Thoracic aorta (tissue), 2 donors: Measurements from ENCODE around the gene VASN. TPM values are rescaled to one million over a fixed set of nuclear protein-coding genes. Genes with fewer than 3 reads are reported as not detected.

ENCODE experiments used
- ATAC-seq: fragments of 150-250 bp; one replicate; pipeline ENCODE4 v1.8.0; 2017; ENCODE audit warnings: low read depth; ENCODE audit not compliant: insufficient number of reproducible peaks, low FRiP score
- DNase-seq: peaks from one replicate; pipeline ENCODE4 v3.0.0-alpha.2; 2020; ENCODE audit warnings: low spot score
- H3K27ac ChIP-seq, 2 donors: fragments of 200-600 bp; sonication (generic); 1 replicate in 1 of 2; 2 replicates in 1 of 2; pipeline ENCODE4 v1.5.1; 2016; ENCODE audit warnings: mild to moderate bottlenecking in 2 of 2, moderate library complexity in 2 of 2
- H3K27me3 ChIP-seq: fragments of 200-600 bp; sonication (generic); replicated peaks from 2 replicates; pipeline ENCODE4 v1.6.0; 2016; ENCODE audit warnings: mild to moderate bottlenecking; ENCODE audit not compliant: insufficient read depth
- H3K36me3 ChIP-seq: fragments of 200-600 bp; sonication (generic); one replicate; pipeline ENCODE4 v1.5.1; 2016
- H3K4me1 ChIP-seq, 2 donors: fragments of 200-600 bp; sonication (generic); 1 replicate in 1 of 2; 2 replicates in 1 of 2; pipeline versions ENCODE4 v1.5.1 to v1.6.0; 2016; ENCODE audit warnings: low read depth in 2 of 2, mild to moderate bottlenecking in 1 of 2; ENCODE audit not compliant: control insufficient read depth in 1 of 2
- H3K4me3 ChIP-seq: fragments of 200-600 bp; sonication (generic); 2 replicates; pipeline ENCODE4 v1.5.1; 2016; ENCODE audit warnings: mild to moderate bottlenecking
- H3K9me3 ChIP-seq: fragments of 200-600 bp; sonication (generic); 2 replicates; pipeline ENCODE4 v1.5.1; 2016
- CTCF ChIP-seq: fragments of 200-600 bp; sonication (generic); IDR thresholded peaks from one replicate; pipeline ENCODE4 v1.5.1; 2019; ENCODE audit warnings: antibody characterized with exemption
- total RNA-seq, 2 donors: library from RNA; depleted of rRNA; stranded (reverse); fragments of >200 nt; gene quantifications; one replicate each; pipeline versions ENCODE4 v1.1.0 to v1.2.3, GENCODE V29; 2016

Gene VASN
- total RNA-seq, 2 donors from 2014 or later = 197 to 217 TPM

- H3K27me3 ChIP-seq = no peaks in the 10 kb centered on the region
- ATAC-seq = no peak
- H3K27ac ChIP-seq = no peak overlapping the region
- no peaks in the 10 kb centered on the region for H3K9me3 ChIP-seq
- TF ChIP-seq CTCF = no peak
- H3K36me3 ChIP-seq = no peaks in the 10 kb centered on the region
- no peak for DNase-seq
- peaks cover 6 to 30% of the 10 kb centered on the region in 2 donors for H3K4me1 ChIP-seq
- no peak overlapping the region for H3K4me3 ChIP-seq
Observed at GRCh38 chr16:4347765-4348509, 23.7 kb upstream of the VASN start.

- no peak overlapping the region for H3K4me3 ChIP-seq
- no peaks in the 10 kb centered on the region for H3K27me3 ChIP-seq
- no peak for ATAC-seq
- no peaks in the 10 kb centered on the region for H3K9me3 ChIP-seq
- no peak for DNase-seq
- peaks cover 6 to 30% of the 10 kb centered on the region in 2 donors for H3K4me1 ChIP-seq
- no peaks in the 10 kb centered on the region for H3K36me3 ChIP-seq
- no peak for TF ChIP-seq CTCF
- H3K27ac ChIP-seq = no peak overlapping the region
Observed at GRCh38 chr16:4349332-4349731, 22.3 kb upstream of the VASN start.

GRCh38 chr16:4350365-4350786 lies 21.3 kb upstream of the VASN start:
- Histone ChIP-seq H3K27me3 (no peaks in the 10 kb centered on the region), H3K9me3 (no peaks in the 10 kb centered on the region), H3K27ac (peak overlapping the region; percentile 64 to 78), H3K36me3 (no peaks in the 10 kb centered on the region), H3K4me3 (peak overlapping the region; percentile 86), H3K4me1 (peaks cover 6 to 30% of the 10 kb centered on the region in 2 donors)
- no peak for ATAC-seq
- DNase-seq = no peak
- no peak for TF ChIP-seq CTCF

- H3K4me1 ChIP-seq = peaks cover 6 to 30% of the 10 kb centered on the region in 2 donors
- no peak for TF ChIP-seq CTCF
- peak; percentile 92 for DNase-seq
Observed at GRCh38 chr16:4350787-4351659, 20.6 kb upstream of the VASN start, which contains the start of gene PAM16. TSS of gene PAM16 (minus strand) at chr16:4351321. CDS start at chr16:4351234, 87 bp downstream.

GRCh38 chr16:4351880-4352279 lies 19.8 kb upstream of the VASN start:
- no peak overlapping the region for H3K27ac ChIP-seq
- ATAC-seq = no peak
- no peaks in the 10 kb centered on the region for H3K9me3 ChIP-seq
- no peak for DNase-seq
- no peaks in the 10 kb centered on the region for H3K27me3 ChIP-seq
- TF ChIP-seq CTCF = no peak
- no peak overlapping the region for H3K4me3 ChIP-seq
- no peaks in the 10 kb centered on the region for H3K36me3 ChIP-seq
- peaks cover 6 to 30% of the 10 kb centered on the region in 2 donors for H3K4me1 ChIP-seq

More at GRCh38 chr16:4350787-4351659, 20.6 kb upstream of the VASN start, which contains the start of gene PAM16:
- Histone ChIP-seq H3K9me3 (no peaks in the 10 kb centered on the region), H3K27me3 (no peaks in the 10 kb centered on the region), H3K27ac (peak within 1 kb of the TSS; percentile 64 to 78), H3K4me3 (peak within 1 kb of the TSS; percentile 86), H3K36me3 (no peaks in the 10 kb centered on the region)
- peak; percentile 86 for ATAC-seq
